ENCODE results near the gene GLI3.
A peak's percentile ranks its signal among the peaks of the same experiment; 100 is the strongest.

Gene GLI3

DNA sequence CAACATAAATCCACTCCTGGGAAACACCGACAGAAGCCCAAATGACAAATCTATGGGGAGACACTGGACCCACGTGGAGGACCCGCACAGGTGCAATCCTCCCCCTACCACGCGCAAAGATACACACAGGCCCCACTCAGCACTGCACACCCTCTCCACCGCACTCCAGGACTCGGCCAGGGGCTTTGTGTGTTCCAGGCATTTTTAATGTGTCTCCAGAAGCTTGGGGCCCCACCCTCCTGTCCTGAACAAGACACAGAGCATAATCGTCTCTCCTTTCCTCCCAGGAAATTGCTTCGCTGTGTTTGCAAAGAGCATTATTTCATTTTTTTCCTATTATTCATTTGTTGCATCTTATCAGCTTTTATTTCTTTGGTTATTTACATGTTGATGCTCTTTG lies 82.8 kb downstream of the GLI3 start:
- no peaks in the 10 kb centered on the region for H3K36me3 ChIP-seq (ENCODE audit: control insufficient read depth, insufficient read depth, low read length)
- WGBS, 2 experiments: 75 to 76% methylated on average over 9 of the region's 9 CpGs
- no peaks in the 10 kb centered on the region for H3K9me3 ChIP-seq (ENCODE audit: control insufficient read depth, low read length)
- peaks cover 81% of the 10 kb centered on the region for H3K4me1 ChIP-seq (ENCODE audit: control insufficient read depth, insufficient read depth, low read length)
- peak overlapping the region; percentile 74 for H3K27ac ChIP-seq (ENCODE audit: insufficient read depth, low read depth, low read length, poor library complexity, severe bottlenecking)
- H3K4me3 ChIP-seq (ENCODE audit: insufficient read depth, low read depth, low read length): no peak overlapping the region
- no peaks in the 10 kb centered on the region for H3K27me3 ChIP-seq (ENCODE audit: control insufficient read depth, insufficient read depth, low read length, poor library complexity, severe bottlenecking)

GRCh38 chr7:42152329-42153205 lies 84.4 kb downstream of the GLI3 start:
- WGBS, 2 experiments: 40 to 51% methylated on average over 9 to 10 of the region's 11 CpGs
- Histone ChIP-seq H3K27ac (ENCODE audit: insufficient read depth, low read depth, low read length, poor library complexity, severe bottlenecking) (peak overlapping the region; percentile 21), H3K27me3 (ENCODE audit: control insufficient read depth, insufficient read depth, low read length, poor library complexity, severe bottlenecking) (no peaks in the 10 kb centered on the region), H3K4me1 (ENCODE audit: control insufficient read depth, insufficient read depth, low read length) (peaks cover 79% of the 10 kb centered on the region), H3K4me3 (ENCODE audit: insufficient read depth, low read depth, low read length) (no peak overlapping the region), H3K36me3 (ENCODE audit: control insufficient read depth, insufficient read depth, low read length) (no peaks in the 10 kb centered on the region), H3K9me3 (ENCODE audit: control insufficient read depth, low read length) (no peaks in the 10 kb centered on the region)

- peaks cover 69% of the 10 kb centered on the region for H3K4me1 ChIP-seq (ENCODE audit: control insufficient read depth, insufficient read depth, low read length)
- peak overlapping the region; percentile 75 for H3K27ac ChIP-seq (ENCODE audit: insufficient read depth, low read depth, low read length, poor library complexity, severe bottlenecking)
- WGBS, 2 experiments: 86 to 87% methylated on average over 7 of the region's 7 CpGs
- no peak overlapping the region for H3K4me3 ChIP-seq (ENCODE audit: insufficient read depth, low read depth, low read length)
- H3K9me3 ChIP-seq (ENCODE audit: control insufficient read depth, low read length): no peaks in the 10 kb centered on the region
- peaks cover 3% of the 10 kb centered on the region for H3K36me3 ChIP-seq (ENCODE audit: control insufficient read depth, insufficient read depth, low read length)
- no peaks in the 10 kb centered on the region for H3K27me3 ChIP-seq (ENCODE audit: control insufficient read depth, insufficient read depth, low read length, poor library complexity, severe bottlenecking)
Measured at GRCh38 chr7:42151309-42151708, 85.7 kb downstream of the GLI3 start.

GRCh38 chr7:42145539-42145938 lies 91.5 kb downstream of the GLI3 start:
- Histone ChIP-seq H3K27ac (ENCODE audit: insufficient read depth, low read depth, low read length, poor library complexity, severe bottlenecking) (no peak overlapping the region), H3K27me3 (ENCODE audit: control insufficient read depth, insufficient read depth, low read length, poor library complexity, severe bottlenecking) (no peaks in the 10 kb centered on the region), H3K36me3 (ENCODE audit: control insufficient read depth, insufficient read depth, low read length) (peaks cover 22% of the 10 kb centered on the region), H3K4me1 (ENCODE audit: control insufficient read depth, insufficient read depth, low read length) (peaks cover 28% of the 10 kb centered on the region), H3K4me3 (ENCODE audit: insufficient read depth, low read depth, low read length) (no peak overlapping the region), H3K9me3 (ENCODE audit: control insufficient read depth, low read length) (no peaks in the 10 kb centered on the region)

DNA sequence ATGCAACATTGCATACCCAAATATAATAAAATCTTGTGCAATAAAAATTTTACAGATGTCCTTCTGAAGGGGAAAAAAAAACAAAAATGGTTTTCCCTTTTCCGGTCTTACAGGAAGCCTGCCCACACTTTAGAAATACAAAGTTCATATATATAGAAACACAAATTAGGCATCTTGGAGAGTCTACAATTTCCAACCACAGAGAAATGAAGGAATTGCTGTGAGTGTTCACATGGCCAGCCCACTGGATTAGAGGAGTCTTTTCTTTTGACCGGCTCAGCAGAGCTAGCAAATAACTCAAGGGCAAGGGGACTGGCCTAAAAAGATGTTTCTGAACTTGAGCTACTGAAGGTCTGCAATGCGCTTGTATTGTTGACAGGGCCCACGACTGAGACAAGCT lies 92.4 kb downstream of the GLI3 start:
- Histone ChIP-seq H3K27me3 (ENCODE audit: control insufficient read depth, insufficient read depth, low read length, poor library complexity, severe bottlenecking) (no peaks in the 10 kb centered on the region), H3K9me3 (ENCODE audit: control insufficient read depth, low read length) (no peaks in the 10 kb centered on the region), H3K4me3 (ENCODE audit: insufficient read depth, low read depth, low read length) (no peak overlapping the region), H3K4me1 (ENCODE audit: control insufficient read depth, insufficient read depth, low read length) (peaks cover 28% of the 10 kb centered on the region), H3K36me3 (ENCODE audit: control insufficient read depth, insufficient read depth, low read length) (peaks cover 22% of the 10 kb centered on the region), H3K27ac (ENCODE audit: insufficient read depth, low read depth, low read length, poor library complexity, severe bottlenecking) (no peak overlapping the region)
- 80 to 85% methylated on average over 3 to 4 of the region's 4 CpGs for WGBS, 2 experiments

- 92 to 95% methylated on average over 14 of the region's 14 CpGs for WGBS, 2 experiments
- H3K4me1 ChIP-seq (ENCODE audit: control insufficient read depth, insufficient read depth, low read length): peaks cover 30% of the 10 kb centered on the region
- no peak overlapping the region for H3K27ac ChIP-seq (ENCODE audit: insufficient read depth, low read depth, low read length, poor library complexity, severe bottlenecking)
- H3K9me3 ChIP-seq (ENCODE audit: control insufficient read depth, low read length): no peaks in the 10 kb centered on the region
- peaks cover 22% of the 10 kb centered on the region for H3K36me3 ChIP-seq (ENCODE audit: control insufficient read depth, insufficient read depth, low read length)
- no peak overlapping the region for H3K4me3 ChIP-seq (ENCODE audit: insufficient read depth, low read depth, low read length)
- no peaks in the 10 kb centered on the region for H3K27me3 ChIP-seq (ENCODE audit: control insufficient read depth, insufficient read depth, low read length, poor library complexity, severe bottlenecking)
Measured at GRCh38 chr7:42143711-42144600, 93.1 kb downstream of the GLI3 start.

- Histone ChIP-seq H3K9me3 (ENCODE audit: control insufficient read depth, low read length) (no peaks in the 10 kb centered on the region), H3K27ac (ENCODE audit: insufficient read depth, low read depth, low read length, poor library complexity, severe bottlenecking) (no peak overlapping the region), H3K4me3 (ENCODE audit: insufficient read depth, low read depth, low read length) (no peak overlapping the region), H3K4me1 (ENCODE audit: control insufficient read depth, insufficient read depth, low read length) (peaks cover 38% of the 10 kb centered on the region), H3K27me3 (ENCODE audit: control insufficient read depth, insufficient read depth, low read length, poor library complexity, severe bottlenecking) (no peaks in the 10 kb centered on the region), H3K36me3 (ENCODE audit: control insufficient read depth, insufficient read depth, low read length) (peaks cover 22% of the 10 kb centered on the region)
- WGBS, 2 experiments: 90 to 98% methylated on average over 4 of the region's 4 CpGs
Measured at GRCh38 chr7:42142089-42142488, 94.9 kb downstream of the GLI3 start.

DNA sequence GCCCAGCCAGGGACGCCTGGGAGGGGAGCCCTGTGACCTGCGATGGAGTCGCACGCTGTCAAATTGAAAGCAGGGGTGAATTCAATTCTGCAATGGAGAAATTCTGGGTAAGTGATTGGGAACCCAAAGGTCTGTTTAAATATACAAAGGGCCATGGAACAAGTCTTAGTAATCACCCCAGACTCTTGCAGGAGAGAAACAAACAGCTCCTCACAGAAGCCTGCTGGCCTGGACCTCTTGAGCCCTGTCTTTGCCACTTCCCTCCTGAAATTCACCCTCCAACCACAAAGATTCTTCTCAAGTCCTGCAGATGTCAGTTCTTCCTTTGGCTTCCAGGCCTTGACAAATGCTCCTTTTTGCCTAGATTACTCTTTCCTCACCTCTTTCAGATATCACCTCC lies 97.3 kb downstream of the GLI3 start:
- Histone ChIP-seq H3K36me3 (ENCODE audit: control insufficient read depth, insufficient read depth, low read length) (peaks cover 10% of the 10 kb centered on the region), H3K4me3 (ENCODE audit: insufficient read depth, low read depth, low read length) (no peak overlapping the region), H3K27ac (ENCODE audit: insufficient read depth, low read depth, low read length, poor library complexity, severe bottlenecking) (no peak overlapping the region), H3K9me3 (ENCODE audit: control insufficient read depth, low read length) (no peaks in the 10 kb centered on the region), H3K27me3 (ENCODE audit: control insufficient read depth, insufficient read depth, low read length, poor library complexity, severe bottlenecking) (no peaks in the 10 kb centered on the region), H3K4me1 (ENCODE audit: control insufficient read depth, insufficient read depth, low read length) (peaks cover 49% of the 10 kb centered on the region)
- WGBS, 2 experiments: 96 to 97% methylated on average over 4 of the region's 4 CpGs

DNA sequence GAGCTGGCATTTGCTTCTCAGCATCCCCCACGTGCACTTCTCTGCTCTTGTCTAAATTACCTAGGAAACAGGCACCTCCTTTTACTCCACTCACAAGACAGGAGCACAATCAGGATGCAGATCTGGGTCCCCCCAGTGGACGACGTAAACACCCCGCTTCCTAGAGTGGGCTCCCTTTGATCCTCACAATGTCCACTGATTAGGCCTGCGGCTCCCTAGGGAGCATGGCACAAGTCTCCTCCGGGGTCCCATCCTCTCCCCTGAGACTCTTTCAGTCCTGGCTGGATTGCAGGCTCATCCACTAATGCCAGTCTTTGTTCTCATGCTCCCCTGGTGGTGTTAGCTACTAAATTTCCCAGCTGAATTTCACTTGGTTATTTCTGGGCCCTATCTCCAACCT lies 98.3 kb downstream of the GLI3 start:
- peak overlapping the region; percentile 40 for H3K27ac ChIP-seq (ENCODE audit: insufficient read depth, low read depth, low read length, poor library complexity, severe bottlenecking)
- H3K4me3 ChIP-seq (ENCODE audit: insufficient read depth, low read depth, low read length): no peak overlapping the region
- whole genome bisulfite sequencing, 2 experiments: 9 to 10% methylated on average over 6 of the region's 6 CpGs
- H3K27me3 ChIP-seq (ENCODE audit: control insufficient read depth, insufficient read depth, low read length, poor library complexity, severe bottlenecking): no peaks in the 10 kb centered on the region
- peaks cover 10% of the 10 kb centered on the region for H3K36me3 ChIP-seq (ENCODE audit: control insufficient read depth, insufficient read depth, low read length)
- H3K4me1 ChIP-seq (ENCODE audit: control insufficient read depth, insufficient read depth, low read length): peaks cover 46% of the 10 kb centered on the region
- no peaks in the 10 kb centered on the region for H3K9me3 ChIP-seq (ENCODE audit: control insufficient read depth, low read length)

GRCh38 chr7:42137941-42138340 lies 99.1 kb downstream of the GLI3 start:
- Histone ChIP-seq H3K9me3 (ENCODE audit: control insufficient read depth, low read length) (no peaks in the 10 kb centered on the region), H3K27ac (ENCODE audit: insufficient read depth, low read depth, low read length, poor library complexity, severe bottlenecking) (no peak overlapping the region), H3K27me3 (ENCODE audit: control insufficient read depth, insufficient read depth, low read length, poor library complexity, severe bottlenecking) (no peaks in the 10 kb centered on the region), H3K4me1 (ENCODE audit: control insufficient read depth, insufficient read depth, low read length) (peaks cover 39% of the 10 kb centered on the region), H3K36me3 (ENCODE audit: control insufficient read depth, insufficient read depth, low read length) (peaks cover 10% of the 10 kb centered on the region), H3K4me3 (ENCODE audit: insufficient read depth, low read depth, low read length) (no peak overlapping the region)
- whole genome bisulfite sequencing, 2 experiments: 89 to 92% methylated on average over 4 of the region's 4 CpGs

Measured in ectodermal cell (in vitro differentiated cells).